SKM-1 (cell line): ENCODE data around the gene NGEF.
"Not testable (repeated sequence)": the region's sequence is repeated elsewhere in the genome, so short reads cannot be mapped to it uniquely, and the experiment has no call there.

Experiments
- DNase-seq: peaks from one replicate; lab custom pipeline; 2025; ENCODE audit not compliant: unreplicated experiment; lab: John Stamatoyannopoulos, UW

Gene NGEF

GRCh38 chr2:233023007-233023760 lies 10.1 kb upstream of the NGEF start:
- DNase-seq = no peak

GRCh38 chr2:233022561-233022960 lies 9.5 kb upstream of the NGEF start:
- DNase-seq = no peak

- no peak for DNase-seq
Measured at GRCh38 chr2:233021771-233022170, 8.7 kb upstream of the NGEF start.

- DNase-seq = no peak
Measured at GRCh38 chr2:233020454-233020853, 7.4 kb upstream of the NGEF start.

GRCh38 chr2:233019610-233020009 lies 6.6 kb upstream of the NGEF start:
- not testable (repeated sequence) for DNase-seq

GRCh38 chr2:233017947-233018346 lies 4.9 kb upstream of the NGEF start:
- no peak for DNase-seq

GRCh38 chr2:233015019-233015645 lies 2.1 kb upstream of the NGEF start:
- no peak for DNase-seq

- no peak for DNase-seq
Measured at GRCh38 chr2:233013650-233014049, 594 bp upstream of the NGEF start.

GRCh38 chr2:233012301-233012971 lies 620 bp downstream of the NGEF start:
- no peak for DNase-seq

GRCh38 chr2:233011702-233012131 lies 1.3 kb downstream of the NGEF start:
- no peak for DNase-seq

- no peak for DNase-seq
Measured at GRCh38 chr2:233011268-233011650, 1.8 kb downstream of the NGEF start.

- DNase-seq = no peak
Measured at GRCh38 chr2:233010569-233011267, 2.3 kb downstream of the NGEF start.

- DNase-seq = no peak
Measured at GRCh38 chr2:233009661-233010060, 3.4 kb downstream of the NGEF start.

GRCh38 chr2:233007739-233008138 lies 5.3 kb downstream of the NGEF start:
- DNase-seq = no peak

- no peak for DNase-seq
Measured at GRCh38 chr2:233007270-233007669, 5.8 kb downstream of the NGEF start.

GRCh38 chr2:233006648-233007047 lies 6.4 kb downstream of the NGEF start:
- DNase-seq = no peak

GRCh38 chr2:233005096-233005495 lies 8.0 kb downstream of the NGEF start:
- DNase-seq = no peak

GRCh38 chr2:233003658-233004555 lies 9.1 kb downstream of the NGEF start:
- DNase-seq = no peak

GRCh38 chr2:233002829-233003657 lies 10.0 kb downstream of the NGEF start:
- no peak for DNase-seq
